Skeletal muscle tissue (tissue), 4 donors: Measurements from ENCODE around the gene KCNJ2. TPM values are rescaled to one million over a fixed set of nuclear protein-coding genes. Genes with fewer than 3 reads are reported as not detected.

Experiments
- H3K27ac ChIP-seq: one replicate; pipeline ENCODE4 v1.7.0; 2013; ENCODE audit warnings: mild to moderate bottlenecking, low read depth, low read length, inconsistent platforms
- H3K27me3 ChIP-seq, 3 donors: one replicate each; pipeline ENCODE4 v1.7.0; 2013; ENCODE audit warnings: low read length in 3 of 3; ENCODE audit not compliant: control insufficient read depth in 3 of 3, insufficient read depth in 3 of 3
- H3K36me3 ChIP-seq, 3 donors: one replicate each; pipeline ENCODE4 v1.7.0; 2013; ENCODE audit warnings: low read length in 3 of 3; ENCODE audit not compliant: control insufficient read depth in 3 of 3, insufficient read depth in 3 of 3
- H3K4me1 ChIP-seq, 3 donors: one replicate each; pipeline ENCODE4 v1.7.0; 2013; ENCODE audit warnings: low read length in 3 of 3, mild to moderate bottlenecking in 3 of 3; ENCODE audit not compliant: control insufficient read depth in 3 of 3, insufficient read depth in 3 of 3
- H3K4me3 ChIP-seq, 3 donors: one replicate each; pipeline ENCODE4 v1.7.0; 2013; ENCODE audit warnings: low read length in 3 of 3
- H3K9ac ChIP-seq, 3 donors: one replicate each; pipeline ENCODE4 v1.7.0; 2013; ENCODE audit warnings: low read length in 3 of 3, mild to moderate bottlenecking in 3 of 3, moderate library complexity in 2 of 3, low read depth in 1 of 3
- H3K9me3 ChIP-seq, 3 donors: one replicate each; pipeline ENCODE4 v1.7.0; 2013; ENCODE audit warnings: low read length in 3 of 3; ENCODE audit not compliant: control insufficient read depth in 3 of 3
- total RNA-seq: library from RNA; depleted of rRNA; stranded (reverse); fragments of >200 nt; gene quantifications from one replicate; pipeline ENCODE4 v1.2.3, GENCODE V29; 2014
- donor health status: Osteomylitis.

The KCNJ2 gene
- total RNA-seq, 1 donor from 2014 or later: 34.4 TPM

DNA sequence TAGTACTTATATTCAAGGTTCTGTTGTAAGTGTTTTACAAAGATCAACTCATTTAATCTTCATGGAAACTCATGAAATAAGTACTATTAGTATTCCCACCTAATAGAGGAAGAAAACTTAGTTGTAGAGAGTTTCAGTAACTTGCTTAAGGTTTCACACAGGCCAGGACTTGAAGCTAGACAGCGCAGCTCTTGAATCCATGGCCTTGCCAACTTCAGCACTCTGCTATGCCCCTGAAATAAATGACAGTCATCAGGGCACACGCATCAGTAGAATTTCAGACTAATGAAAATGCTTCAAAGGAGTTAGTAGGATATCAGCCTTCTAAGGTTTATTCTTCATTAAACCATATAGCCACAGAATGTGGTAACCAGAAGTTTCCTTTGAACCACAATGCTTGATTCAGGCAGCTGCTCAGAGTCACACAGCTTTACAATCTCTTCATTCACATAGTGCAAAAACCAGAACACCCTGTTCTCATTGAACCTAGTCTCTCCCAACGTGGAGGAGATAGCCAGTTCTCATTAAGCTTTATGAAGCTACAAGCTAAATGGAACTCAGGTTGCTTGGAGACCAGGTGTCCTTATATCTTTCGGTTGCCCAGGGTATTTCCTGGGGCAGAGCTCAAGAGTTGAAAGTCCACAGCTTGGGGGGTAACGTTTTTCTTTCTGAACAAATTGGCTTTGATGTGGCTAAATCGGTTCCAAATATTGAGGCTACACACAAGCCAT is 39.7 kb downstream of the KCNJ2 start:
- H3K4me3 ChIP-seq: no peak overlapping the region
- H3K36me3 ChIP-seq: no peaks in the 10 kb centered on the region
- no peaks in the 10 kb centered on the region for H3K27me3 ChIP-seq
- H3K4me1 ChIP-seq: peaks cover 0 to 9% (median 4%) of the 10 kb centered on the region in 3 donors
- no peak overlapping the region for H3K27ac ChIP-seq
- no peaks in the 10 kb centered on the region for H3K9me3 ChIP-seq
- H3K9ac ChIP-seq: no peak overlapping the region

DNA sequence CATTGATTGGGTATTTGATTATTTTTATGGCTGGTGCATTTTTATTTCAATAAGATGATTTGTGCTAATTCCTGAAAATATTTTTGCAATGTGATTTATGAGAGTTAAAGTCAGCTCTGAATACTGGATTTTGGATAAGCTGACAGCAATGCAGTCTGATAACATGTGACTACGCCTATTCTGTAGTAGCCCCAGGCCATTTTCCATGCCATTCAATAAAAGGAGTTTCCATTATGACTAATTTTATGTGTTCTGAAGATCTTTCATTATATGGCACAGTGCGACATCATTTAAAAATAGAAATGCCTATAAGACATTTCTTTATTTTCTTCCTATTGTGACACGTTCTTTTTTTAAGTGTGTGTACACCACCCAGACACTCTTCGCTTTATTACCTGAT is 46.3 kb downstream of the KCNJ2 start:
- no peaks in the 10 kb centered on the region for H3K4me1 ChIP-seq
- H3K9ac ChIP-seq: no peak overlapping the region
- H3K27me3 ChIP-seq: no peaks in the 10 kb centered on the region
- H3K4me3 ChIP-seq: no peak overlapping the region
- no peaks in the 10 kb centered on the region for H3K9me3 ChIP-seq
- no peak overlapping the region for H3K27ac ChIP-seq
- no peaks in the 10 kb centered on the region for H3K36me3 ChIP-seq

DNA sequence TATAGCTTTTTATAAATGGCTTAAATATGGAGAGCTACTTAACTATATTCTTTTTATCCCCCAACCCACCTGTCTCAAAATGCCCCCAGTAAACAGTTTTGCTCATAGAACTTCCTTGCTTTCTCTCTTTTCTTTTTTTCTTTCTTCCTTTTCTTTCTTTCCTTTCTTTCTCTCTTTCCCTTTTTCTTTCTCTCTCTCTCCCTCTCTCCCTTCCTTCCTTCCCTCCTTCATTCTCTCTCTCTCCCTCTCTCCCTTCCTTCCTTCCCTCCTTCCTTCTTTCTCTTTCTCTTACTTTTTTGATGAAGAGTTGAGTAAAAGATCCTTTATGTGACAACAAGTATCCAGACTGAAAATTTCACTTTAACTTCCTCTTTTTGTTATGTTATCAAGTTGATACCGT is 48.2 kb downstream of the KCNJ2 start:
- Histone ChIP-seq H3K36me3 (no peaks in the 10 kb centered on the region), H3K4me3 (no peak overlapping the region), H3K4me1 (no peaks in the 10 kb centered on the region), H3K9me3 (no peaks in the 10 kb centered on the region), H3K9ac (no peak overlapping the region), H3K27me3 (no peaks in the 10 kb centered on the region), H3K27ac (no peak overlapping the region)

DNA sequence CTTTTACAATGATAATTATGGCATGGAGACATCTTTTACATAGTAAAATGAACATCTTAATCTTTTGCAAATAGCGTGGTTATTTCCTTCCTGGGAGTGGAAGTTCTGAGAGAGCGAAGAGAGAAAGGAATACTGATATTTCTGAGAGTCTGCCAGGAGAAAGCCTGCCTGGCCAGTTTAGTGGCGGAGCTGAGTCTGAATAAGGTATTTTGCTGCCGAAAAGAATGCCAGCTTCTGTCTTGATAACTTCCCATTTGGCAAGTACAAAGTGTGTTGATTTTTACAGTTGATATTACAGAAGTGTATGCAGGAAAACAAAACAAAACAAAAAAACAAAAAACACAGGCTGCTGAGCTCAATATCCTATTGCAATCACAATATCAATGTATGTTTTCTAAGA is 55.9 kb downstream of the KCNJ2 start:
- Histone ChIP-seq H3K27ac (no peak overlapping the region), H3K36me3 (no peaks in the 10 kb centered on the region), H3K4me3 (no peak overlapping the region), H3K9ac (no peak overlapping the region), H3K4me1 (no peaks in the 10 kb centered on the region), H3K9me3 (no peaks in the 10 kb centered on the region), H3K27me3 (no peaks in the 10 kb centered on the region)

Other genes starting within 250 kb of the KCNJ2 start
- gene KCNJ16, start 94.3 kb upstream of the KCNJ2 start, total RNA-seq: 1.6 TPM